Heart left ventricle (tissue), 16 donors: ENCODE measurements around the gene CCR9. TPM values are rescaled to one million over a fixed set of nuclear protein-coding genes. Genes with fewer than 3 reads are reported as not detected.

Experiments used
- ATAC-seq, 4 donors: fragments of 200-7000 bp; cut with Tn5 transposase; one replicate each; pipeline ENCODE4 v1.9.1; 2020 to 2022; ENCODE audit warnings: moderate library complexity in 4 of 4, mild to moderate bottlenecking in 3 of 4, moderate number of reproducible peaks in 1 of 4
- DNase-seq, 5 donors: peaks; one replicate each; pipeline ENCODE4 v3.0.0-alpha.2; 2020
- H3K27ac ChIP-seq, 12 donors: fragments of 200-600 bp; sonication (generic) in 4 of 12; one replicate each; pipeline versions ENCODE4 v1.5.0 to v1.8.0; 2016 to 2022; ENCODE audit warnings: mild to moderate bottlenecking in 2 of 12
- H3K27me3 ChIP-seq, 9 donors: fragments of 200-600 bp; sonication (generic) in 2 of 9; one replicate each; pipeline versions ENCODE4 v1.5.1 to v1.8.0; 2016 to 2022; ENCODE audit warnings: mild to moderate bottlenecking in 3 of 9
- H3K36me3 ChIP-seq, 9 donors: fragments of 200-600 bp; sonication (generic) in 2 of 9; one replicate each; pipeline versions ENCODE4 v1.5.0 to v1.8.0; 2018 to 2022; ENCODE audit warnings: mild to moderate bottlenecking in 2 of 9
- H3K4me1 ChIP-seq, 12 donors: fragments of 200-600 bp; sonication (generic) in 4 of 12; one replicate each; pipeline versions ENCODE4 v1.5.0 to v1.8.0; 2016 to 2022; ENCODE audit warnings: mild to moderate bottlenecking in 3 of 12
- H3K4me3 ChIP-seq, 12 donors: fragments of 200-600 bp; sonication (generic) in 4 of 12; one replicate each; pipeline versions ENCODE4 v1.5.0 to v1.8.0; 2017 to 2022; ENCODE audit warnings: mild to moderate bottlenecking in 9 of 12, moderate library complexity in 4 of 12
- H3K9me3 ChIP-seq, 12 donors: fragments of 200-600 bp; sonication (generic) in 4 of 12; one replicate each; pipeline versions ENCODE4 v1.5.0 to v1.8.0; 2016 to 2022; ENCODE audit warnings: mild to moderate bottlenecking in 1 of 12
- CTCF ChIP-seq, 12 donors: fragments of 200-600 bp; sonication (generic) in 4 of 12; IDR thresholded peaks; one replicate each; pipeline versions ENCODE4 v1.5.0 to v1.8.0; 2018 to 2022; ENCODE audit warnings: antibody characterized with exemption in 12 of 12, mild to moderate bottlenecking in 5 of 12
- POLR2A ChIP-seq, 2 donors: fragments of 450-650 bp; IDR thresholded peaks; one replicate each; pipeline ENCODE4 v1.6.1; 2017; ENCODE audit warnings: antibody characterized with exemption in 2 of 2, mild to moderate bottlenecking in 2 of 2, moderate library complexity in 2 of 2
- WGBS, 4 donors: extraction: QIAGEN DNeasy Blood & Tissue Kit in 2 of 4; methylation state at CpG; one replicate each; pipeline versions ENCODE4 v1.1.5 to v1.1.7; 2013 to 2018; 5-methylcytosine and 5-hydroxymethylcytosine counted together
- intact Hi-C, 10 donors: fragments of 100-400 bp; cut with DNase I; formaldehyde crosslinking; loops; one replicate each; pipeline versions ENCODE4 v1.11.1 to v1.14.2; 2022
- polyA plus RNA-seq, 2 donors: library from polyadenylated mRNA; stranded (reverse); fragments of 200-250 nt; gene quantifications; one replicate each; pipeline ENCODE4 v1.2.3, GENCODE V29; 2013
- total RNA-seq, 9 donors: library from RNA; depleted of rRNA in 2 of 9; stranded (reverse); fragments of >200 nt in 2 of 9; fragmentation: NEBNext Ultra II Directional in 3 of 9; extraction: Animal tissue kit (Norgen Biotek cat#: 25700) in 3 of 9; gene quantifications; one replicate each; pipeline versions ENCODE4 v1.1.0 to v1.2.4, GENCODE V29; 2016 to 2023
- donor health status: ischemic (EF 13 %, LVEDD 7.1; RV severe dilation, severe dysfunction).
- donor health status: healthy with polysubstance abuse.
- donor health status: DM: no; HTN: yes; CAD: no.
- donor health status: DM: no; HTN: no; CAD: no.
- donor health status: ischemic (EF 25% LVEDD 6.9; RV normal size, moderate dysfunction).
- donor health status: ischemic (EF 25% LVEDD 5.7; RV mildly dilated, moderate dysfunction).
- donor health status: healthy.
- donor health status: DM: yes; HTN: yes; CAD: no.
- donor health status: ischemic (EF 35%, LVEDD 5.7; RV mildly dilated, moderate dysfunction).
- donor health status: nonischemic (EF 11% LVEDD 7.7; RV severe dilation, severe dysfunction).
- donor health status: DM: yes; HTN: yes; CAD: no.
- donor health status: PGD.
- donor health status: ischemic (EF 29% LVEDD 5.4; RV normal size, mild dysfunction).
- donor health status: nonischemic (EF 23%, LVEDD 6.1; RV moderate dilation, normal function).

The CCR9 gene
- total and polyA plus RNA-seq, 11 donors: 0.03 TPM; not detected in 10

- DNase-seq: peak; percentile 69 to 85 (median 78)
- peaks cover 0 to 41% (median 16%) of the 10 kb centered on the region in 12 donors for H3K4me1 ChIP-seq
- TF ChIP-seq POLR2A (IDR thresholded peaks at IDR 0.05): no peak
- TF ChIP-seq CTCF (IDR thresholded peaks at IDR 0.05): peak; percentile 78 to 90 (median 86)
- peak; percentile 64 to 89 (median 88) for ATAC-seq
- H3K4me3 ChIP-seq: no peak overlapping the region
- WGBS, 4 donors: 7 to 21% (median 19%) methylated on average over 4 of the region's 4 CpGs
- H3K36me3 ChIP-seq: peaks cover 0 to 66% (median 42%) of the 10 kb centered on the region in 9 donors
- peak overlapping the region in 1 of 12 donors; percentile 28 for H3K27ac ChIP-seq
- H3K9me3 ChIP-seq: no peaks in the 10 kb centered on the region
- H3K27me3 ChIP-seq: no peaks in the 10 kb centered on the region
- intact Hi-C loops: loop anchor here (1.0 to 10.0 kb wide), 7 partner anchors 137 to 436 kb away; partner anchors contain the start of gene CCR5 (in 2 of the 10)
Observed at GRCh38 chr3:45938864-45939263, 52.5 kb downstream of the CCR9 start.

- 44 to 54% (median 46%) methylated on average over 5 of the region's 5 CpGs for WGBS, 4 donors
- DNase-seq: peak in 1 of 5 donors; percentile 27
- peaks cover 0 to 36% (median 13%) of the 10 kb centered on the region in 12 donors for H3K4me1 ChIP-seq
- H3K27me3 ChIP-seq: no peaks in the 10 kb centered on the region
- no peak for TF ChIP-seq POLR2A (IDR thresholded peaks at IDR 0.05)
- TF ChIP-seq CTCF (IDR thresholded peaks at IDR 0.05): no peak
- no peak overlapping the region for H3K4me3 ChIP-seq
- peaks cover 0 to 61% (median 38%) of the 10 kb centered on the region in 9 donors for H3K36me3 ChIP-seq
- intact Hi-C loops: loop anchor here in 9 of 10 donors (1.0 to 10.0 kb wide), 7 partner anchors 137 to 435 kb away; partner anchors contain the start of gene CCR5 (in 2 of the 9)
- H3K27ac ChIP-seq: peak overlapping the region in 1 of 12 donors; percentile 28
- ATAC-seq: peak in 1 of 4 donors; percentile 4
- no peaks in the 10 kb centered on the region for H3K9me3 ChIP-seq
Observed at GRCh38 chr3:45939341-45939771, 53.0 kb downstream of the CCR9 start.

GRCh38 chr3:45940004-45940780 is 53.8 kb downstream of the CCR9 start:
- intact Hi-C loops: loop anchor here in 1 of 10 donors (10.0 kb wide), 1 partner anchor 435 kb away; the partner anchor contains the start of gene CCR5
- no peak for TF ChIP-seq CTCF (IDR thresholded peaks at IDR 0.05)
- TF ChIP-seq POLR2A (IDR thresholded peaks at IDR 0.05): no peak
- Histone ChIP-seq H3K27ac (no peak overlapping the region), H3K27me3 (no peaks in the 10 kb centered on the region), H3K4me3 (no peak overlapping the region), H3K36me3 (peaks cover 0 to 60% (median 35%) of the 10 kb centered on the region in 9 donors), H3K4me1 (peaks cover 0 to 30% (median 9%) of the 10 kb centered on the region in 12 donors), H3K9me3 (no peaks in the 10 kb centered on the region)
- WGBS, 4 donors: 54 to 68% (median 63%) methylated on average over 7 of the region's 7 CpGs
- DNase-seq: peak in 1 of 5 donors; percentile 18
- no peak for ATAC-seq

- Histone ChIP-seq H3K4me1 (peaks cover 0 to 30% (median 8%) of the 10 kb centered on the region in 12 donors), H3K27me3 (no peaks in the 10 kb centered on the region), H3K36me3 (peaks cover 0 to 60% (median 35%) of the 10 kb centered on the region in 9 donors), H3K27ac (no peak overlapping the region), H3K9me3 (no peaks in the 10 kb centered on the region), H3K4me3 (no peak overlapping the region)
- ATAC-seq (no peak), DNase-seq (no peak)
- TF ChIP-seq POLR2A (IDR thresholded peaks at IDR 0.05): no peak
- no peak for TF ChIP-seq CTCF (IDR thresholded peaks at IDR 0.05)
- intact Hi-C loops: loop anchor here in 1 of 10 donors (10.0 kb wide), 1 partner anchor 434 kb away; the partner anchor contains the start of gene CCR5
- 81 to 97% (median 90%) methylated on average over 6 of the region's 6 CpGs for WGBS, 4 donors
Observed at GRCh38 chr3:45940781-45941365, 54.5 kb downstream of the CCR9 start.
